Fibroblast of lung (primary cell): ENCODE results near the gene C1orf210.

Experiments
- EZH2 ChIP-seq: IDR thresholded peaks from 2 replicates; pipeline ENCODE4 v1.5.1; 2012; ENCODE audit warnings: low read length, control low read depth, mild to moderate bottlenecking; ENCODE audit errors: missing control alignments
- TF ChIP-seq, protein P1 (sequence below), 2 donors: IDR thresholded peaks in 1 of 2; conservative IDR thresholded peaks in 1 of 2; 1 replicate in 1 of 2; 2 replicates in 1 of 2; pipeline ENCODE4 v1.5.1; 2011 to 2012; ENCODE audit warnings: low read length in 2 of 2, control low read depth in 1 of 2, inconsistent platforms in 1 of 2, low read depth in 1 of 2, mild to moderate bottlenecking in 1 of 2

DNA sequence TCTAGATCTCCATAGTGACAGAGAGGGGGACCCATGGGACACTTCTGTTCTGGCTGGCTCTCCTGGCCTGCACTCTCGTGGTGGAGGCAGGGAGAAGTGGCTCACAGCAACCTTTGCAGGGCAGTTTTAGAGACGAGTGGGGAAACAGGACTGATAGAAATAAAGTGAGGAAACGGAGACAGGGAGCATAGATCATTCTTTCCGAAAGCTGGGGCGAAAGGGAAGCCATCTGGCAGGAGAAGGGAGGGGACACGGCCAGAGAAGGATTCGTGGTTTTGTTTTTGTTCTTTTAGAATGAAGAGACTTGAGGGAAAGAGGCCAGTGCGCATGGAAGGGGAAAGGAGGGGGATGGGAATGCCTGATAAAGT, 18.9 kb upstream of the C1orf210 start:
- TF ChIP-seq, protein P1, sequence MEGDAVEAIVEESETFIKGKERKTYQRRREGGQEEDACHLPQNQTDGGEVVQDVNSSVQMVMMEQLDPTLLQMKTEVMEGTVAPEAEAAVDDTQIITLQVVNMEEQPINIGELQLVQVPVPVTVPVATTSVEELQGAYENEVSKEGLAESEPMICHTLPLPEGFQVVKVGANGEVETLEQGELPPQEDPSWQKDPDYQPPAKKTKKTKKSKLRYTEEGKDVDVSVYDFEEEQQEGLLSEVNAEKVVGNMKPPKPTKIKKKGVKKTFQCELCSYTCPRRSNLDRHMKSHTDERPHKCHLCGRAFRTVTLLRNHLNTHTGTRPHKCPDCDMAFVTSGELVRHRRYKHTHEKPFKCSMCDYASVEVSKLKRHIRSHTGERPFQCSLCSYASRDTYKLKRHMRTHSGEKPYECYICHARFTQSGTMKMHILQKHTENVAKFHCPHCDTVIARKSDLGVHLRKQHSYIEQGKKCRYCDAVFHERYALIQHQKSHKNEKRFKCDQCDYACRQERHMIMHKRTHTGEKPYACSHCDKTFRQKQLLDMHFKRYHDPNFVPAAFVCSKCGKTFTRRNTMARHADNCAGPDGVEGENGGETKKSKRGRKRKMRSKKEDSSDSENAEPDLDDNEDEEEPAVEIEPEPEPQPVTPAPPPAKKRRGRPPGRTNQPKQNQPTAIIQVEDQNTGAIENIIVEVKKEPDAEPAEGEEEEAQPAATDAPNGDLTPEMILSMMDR (conservative IDR thresholded peaks at IDR 0.05 in 1 of 2, IDR thresholded peaks at IDR 0.05 in 1 of 2; ENCODE audit: low read depth in 1 of 2, low read length in 2 of 2): no peak
- no peak for TF ChIP-seq EZH2
